GM12873 (cell line): ENCODE results near the gene EMP2.

Experiments used
- CTCF ChIP-seq: IDR thresholded peaks from 2 replicates; pipeline ENCODE4 v1.5.1; 2012; ENCODE audit warnings: low read depth, mild to moderate bottlenecking, moderate library complexity, low read length, control low read depth; ENCODE audit not compliant: insufficient read depth; ENCODE audit errors: missing control alignments

The EMP2 gene

GRCh38 chr16:10575506-10576130 lies 4.8 kb downstream of the EMP2 start:
- TF ChIP-seq CTCF, result no peak

- no peak for TF ChIP-seq CTCF
These were observed 7.8 kb downstream of the EMP2 start for GRCh38 chr16:10572611-10573010.

GRCh38 chr16:10571354-10571753 lies 9.0 kb downstream of the EMP2 start:
- TF ChIP-seq CTCF, result no peak

- TF ChIP-seq CTCF, result no peak
These were observed 10.8 kb downstream of the EMP2 start for GRCh38 chr16:10569621-10570020.

GRCh38 chr16:10566613-10567012 lies 13.8 kb downstream of the EMP2 start:
- TF ChIP-seq CTCF, result peak; percentile 30

- no peak for TF ChIP-seq CTCF
These were observed 15.2 kb downstream of the EMP2 start for GRCh38 chr16:10565167-10565566.

- no peak for TF ChIP-seq CTCF
These were observed 15.8 kb downstream of the EMP2 start for GRCh38 chr16:10564591-10564990.
